Activated naive CD4-positive, alpha-beta T cell (primary cell): ENCODE measurements around the gene LINC00237.

Source experiments
- DNase-seq, 4 experiments: peaks; one replicate each; lab custom pipeline; 2025; lab: John Stamatoyannopoulos, UW

Gene LINC00237

DNA sequence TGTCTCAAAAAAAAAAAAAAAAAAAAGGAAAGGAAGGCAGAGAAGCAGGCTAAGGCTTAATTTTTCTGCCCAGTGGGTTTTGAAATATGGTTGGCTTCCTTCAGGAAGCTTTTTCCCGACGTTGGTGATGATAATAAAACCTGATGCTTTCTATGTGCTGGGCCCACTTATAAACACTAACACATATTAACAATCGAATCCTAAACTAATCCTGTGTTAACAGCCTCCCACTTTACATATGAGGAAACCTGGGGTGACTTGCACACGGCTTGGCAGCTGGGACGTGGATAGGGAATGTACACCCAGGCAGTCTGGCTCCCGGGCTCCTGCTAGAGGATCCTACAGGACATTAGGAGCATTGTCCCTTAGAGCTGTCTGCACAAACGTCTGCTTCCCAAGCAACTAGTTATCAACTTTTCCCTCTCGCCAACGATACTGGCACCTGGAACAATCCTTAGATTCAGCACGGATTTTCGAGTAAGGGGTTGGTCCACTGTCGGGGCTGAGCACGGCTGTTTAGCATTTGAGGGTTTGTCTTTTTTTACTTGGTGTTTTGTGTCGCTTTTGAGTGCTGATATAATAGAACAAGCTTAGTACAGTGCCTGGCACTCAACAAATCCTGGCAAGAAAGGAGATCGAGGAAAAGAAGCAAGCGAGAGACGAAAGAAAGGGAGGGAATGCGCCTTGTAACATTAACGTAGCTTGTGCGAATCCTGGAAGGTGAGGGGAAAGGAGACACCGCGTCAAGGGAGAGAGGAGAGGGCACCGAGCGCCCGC lies 19.1 kb upstream of the LINC00237 start:
- DNase-seq, result no peak

DNA sequence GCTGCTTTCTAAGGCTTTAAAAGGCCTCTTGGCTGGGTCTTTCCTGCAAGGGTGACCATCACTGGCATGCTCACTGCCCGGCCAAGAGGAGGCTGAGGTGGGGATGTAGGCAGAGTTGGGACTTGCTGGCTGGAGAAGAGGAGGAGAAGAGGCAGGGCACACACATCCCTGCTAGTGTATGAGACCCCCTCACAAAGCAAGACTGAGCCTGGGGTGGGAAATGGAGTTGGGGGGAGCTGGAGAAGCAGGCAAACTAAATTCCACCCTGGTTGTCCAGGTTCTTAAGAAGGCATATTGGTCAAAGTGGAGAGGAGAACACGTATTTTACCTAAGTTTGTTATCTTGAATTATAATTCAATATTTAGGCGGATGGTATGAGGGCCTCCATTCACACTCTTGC lies 18.0 kb upstream of the LINC00237 start:
- DNase-seq, result no peak

DNA sequence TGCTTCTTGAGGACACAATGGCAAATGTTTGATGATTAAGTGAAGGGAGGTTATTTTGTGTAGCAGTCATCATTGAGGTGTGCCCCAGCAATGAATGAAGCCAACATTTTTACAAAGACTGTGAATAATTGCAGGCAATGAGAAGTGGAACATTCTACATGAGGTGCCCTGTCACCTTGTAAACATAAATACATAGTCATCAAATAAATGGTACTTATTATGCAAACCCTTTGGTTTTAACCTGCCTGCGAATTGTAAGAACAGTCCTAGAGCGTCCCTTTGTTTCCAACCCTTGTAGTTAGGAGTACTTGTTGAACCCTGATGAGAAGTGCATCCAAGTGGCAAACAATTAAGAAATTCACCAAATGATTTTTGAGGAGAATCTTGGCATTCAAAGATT lies 12.6 kb upstream of the LINC00237 start:
- DNase-seq, result no peak

DNA sequence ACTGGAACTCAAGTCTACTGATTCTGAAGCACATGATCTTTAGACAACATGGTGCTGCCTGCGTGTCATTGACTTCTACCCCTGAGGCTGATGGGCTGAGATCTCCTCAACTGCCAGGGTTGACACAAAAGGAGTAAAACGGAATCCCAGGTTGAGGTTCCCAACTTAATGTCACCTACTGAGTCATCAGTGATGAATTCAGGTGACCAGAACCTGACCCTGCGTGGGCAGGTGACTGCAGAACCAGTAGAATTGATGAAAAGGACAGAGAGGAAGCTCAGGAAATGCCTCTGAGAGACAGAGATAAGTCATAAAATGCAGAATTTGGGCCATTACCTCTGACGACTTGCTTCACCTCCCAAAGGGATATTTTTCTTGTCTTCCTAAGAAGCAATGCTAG lies 12.0 kb upstream of the LINC00237 start:
- DNase-seq, result no peak

DNA sequence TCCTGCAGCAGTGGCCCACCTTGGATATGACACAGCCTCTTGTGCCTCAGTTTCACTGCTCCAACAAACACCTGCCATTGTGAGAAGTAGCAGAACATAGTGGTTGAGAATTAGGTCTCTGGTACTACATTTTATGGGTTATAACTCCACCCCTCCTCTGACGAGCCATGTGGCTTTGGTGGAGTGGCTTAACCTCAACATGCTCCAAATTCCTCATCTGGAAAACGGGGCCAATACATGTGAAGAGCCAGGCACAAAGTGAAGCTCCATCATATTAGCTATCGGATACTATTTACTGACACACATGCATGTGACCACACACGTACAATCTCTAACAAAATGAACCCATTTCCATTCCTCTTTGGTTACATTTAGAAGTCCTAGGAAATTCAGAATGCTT lies 11.4 kb upstream of the LINC00237 start:
- DNase-seq, result no peak

DNA sequence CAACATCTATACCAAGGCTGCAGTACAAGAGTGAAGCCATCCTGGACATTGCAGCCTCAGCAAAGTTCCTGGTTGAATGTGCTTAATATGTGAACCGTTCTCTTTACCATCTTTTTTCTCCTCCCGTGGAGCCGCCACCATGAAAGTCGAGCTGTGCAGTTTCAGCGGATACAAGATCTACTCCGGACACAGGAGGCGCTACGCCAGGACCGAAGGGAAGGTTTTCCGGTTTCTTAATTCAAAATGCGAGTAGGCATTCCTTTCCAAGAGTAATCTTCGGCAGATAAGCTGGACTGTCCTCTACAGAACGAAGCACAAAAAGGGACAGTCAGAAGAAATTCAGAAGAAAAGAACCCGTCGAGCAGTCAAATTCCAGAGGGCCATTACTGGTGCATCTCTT lies 8.4 kb upstream of the LINC00237 start:
- no peak for DNase-seq

DNA sequence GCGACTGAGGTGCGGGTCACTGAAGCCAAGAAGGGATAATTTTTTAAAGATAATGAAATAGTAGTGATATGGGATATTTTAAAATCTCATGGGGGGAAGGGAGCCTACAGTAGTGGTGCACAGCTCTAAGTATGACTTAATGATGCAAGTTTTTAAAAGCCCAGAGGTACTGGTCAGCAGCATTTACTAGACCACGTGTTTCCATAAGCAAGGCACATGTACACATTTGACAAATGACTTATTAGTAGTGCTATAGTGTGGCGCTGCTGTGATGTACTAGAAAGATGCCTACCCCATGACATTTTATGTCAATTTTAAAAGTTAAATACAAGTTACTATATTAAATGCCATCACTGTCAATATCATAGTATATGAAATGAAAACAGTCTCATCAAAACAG lies 7.5 kb upstream of the LINC00237 start:
- DNase-seq, result no peak

DNA sequence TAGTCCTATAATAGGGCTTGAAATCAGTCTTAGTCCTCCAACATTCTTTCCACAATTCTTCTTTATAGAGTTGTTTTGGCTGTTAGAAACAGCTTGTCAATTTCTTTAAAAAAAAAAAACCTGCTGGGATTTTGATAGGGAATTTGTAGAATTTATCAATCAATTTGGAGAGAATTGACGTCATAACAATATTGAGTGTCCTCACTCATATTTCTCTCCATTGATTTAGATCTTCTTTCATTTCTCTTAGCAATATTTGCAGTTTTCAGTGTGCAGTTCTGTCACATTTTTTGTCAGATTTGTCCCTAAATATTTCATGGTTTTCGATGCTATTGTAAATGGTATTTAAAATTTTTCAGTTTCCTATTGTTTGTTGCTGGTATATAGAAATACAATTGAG lies 5.3 kb upstream of the LINC00237 start:
- DNase-seq, result no peak

DNA sequence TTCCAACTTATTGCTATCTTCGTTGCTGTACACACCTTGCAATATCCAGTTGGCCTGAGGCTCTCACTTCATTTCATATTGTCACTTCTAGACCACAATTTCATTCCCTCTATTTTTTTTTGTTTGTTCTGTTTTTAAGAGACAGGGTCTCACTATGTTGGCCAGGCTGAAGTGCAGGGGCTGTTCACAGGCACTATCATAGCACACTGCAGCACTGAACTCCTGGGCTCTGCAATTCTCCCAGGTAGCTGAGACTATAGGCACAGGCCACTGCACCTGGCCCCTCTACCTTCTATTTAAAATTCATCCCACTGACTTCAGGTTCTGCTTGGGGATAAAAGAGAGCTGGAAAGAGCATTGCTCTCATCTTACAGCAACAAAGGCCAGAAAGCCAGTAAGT lies 4.7 kb upstream of the LINC00237 start:
- DNase-seq, result no peak

DNA sequence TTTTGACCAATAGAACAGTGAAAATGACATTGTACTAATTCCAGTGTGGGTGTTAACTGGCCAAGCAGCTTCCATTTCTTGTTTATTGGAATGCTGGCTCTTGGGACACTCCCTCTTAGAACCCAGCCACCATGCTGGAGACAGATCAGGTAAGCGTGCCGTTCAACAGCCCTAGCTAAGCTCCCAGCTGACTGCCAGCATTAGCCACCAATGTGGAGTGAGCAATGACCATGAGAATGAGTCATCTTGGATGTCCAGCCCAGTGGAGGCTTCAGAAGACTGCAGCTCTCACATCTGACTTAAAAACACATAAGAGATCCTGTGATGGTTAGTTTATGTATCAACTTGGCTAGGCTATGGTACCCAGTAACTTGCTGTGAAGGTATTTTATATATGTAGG lies 3.0 kb upstream of the LINC00237 start:
- no peak for DNase-seq

DNA sequence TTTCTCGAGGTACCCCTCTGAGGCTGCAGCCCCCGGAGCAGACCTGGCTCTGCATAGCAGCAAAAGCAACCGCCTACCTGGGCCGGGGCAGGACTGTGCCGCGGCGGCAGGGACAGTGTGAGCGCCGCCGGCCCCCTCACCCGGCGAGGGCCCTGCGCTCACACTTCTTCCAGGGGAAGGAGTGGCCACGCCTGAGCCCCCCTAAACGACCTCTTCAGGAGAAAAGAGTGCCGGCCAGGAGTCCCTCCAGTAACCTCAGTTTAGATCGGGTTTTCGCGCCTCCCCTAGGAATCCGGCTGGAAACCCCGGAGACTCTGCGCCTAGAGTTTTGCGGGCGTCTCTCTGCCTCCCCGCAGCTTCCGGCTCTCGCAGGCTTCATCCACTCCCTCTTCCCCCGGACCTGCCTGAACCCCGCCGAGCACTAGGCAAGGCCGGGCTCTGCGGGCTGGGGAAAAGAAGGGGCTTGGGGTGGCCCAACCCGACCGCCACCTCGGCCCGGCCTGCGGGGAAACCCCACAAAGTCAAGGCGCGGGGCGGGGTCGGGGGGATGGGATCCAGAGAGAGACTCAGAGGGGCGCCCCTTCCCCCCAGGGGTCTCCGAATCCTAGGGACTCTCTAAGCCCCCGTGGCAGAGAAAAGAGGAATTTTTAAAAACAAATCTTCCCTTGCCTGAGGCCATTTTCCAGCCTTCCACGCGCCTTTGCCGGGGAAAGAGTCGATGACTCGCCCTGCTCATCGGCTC lies 558 bp downstream of the LINC00237 start:
- no peak for DNase-seq

DNA sequence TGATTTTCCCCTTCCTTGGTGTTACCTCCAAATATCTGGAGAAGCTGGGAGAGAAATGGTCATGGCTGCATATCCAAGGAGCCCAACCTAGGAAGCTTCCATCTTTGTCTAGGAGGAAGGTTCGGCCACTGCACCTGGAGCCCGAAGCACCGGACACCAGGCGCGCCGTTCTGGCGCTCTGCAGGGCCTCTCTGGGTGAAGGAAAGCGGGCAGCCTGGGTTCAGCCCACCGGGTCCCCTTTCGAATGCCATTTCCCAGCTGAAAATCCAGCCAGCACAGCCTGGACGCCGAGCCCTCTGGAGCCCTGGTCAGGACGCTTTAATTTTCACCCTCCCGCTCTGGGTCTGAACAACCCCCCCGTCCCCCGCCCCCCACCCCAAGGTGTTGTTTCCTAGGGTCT lies 1.2 kb downstream of the LINC00237 start:
- DNase-seq, result no peak

DNA sequence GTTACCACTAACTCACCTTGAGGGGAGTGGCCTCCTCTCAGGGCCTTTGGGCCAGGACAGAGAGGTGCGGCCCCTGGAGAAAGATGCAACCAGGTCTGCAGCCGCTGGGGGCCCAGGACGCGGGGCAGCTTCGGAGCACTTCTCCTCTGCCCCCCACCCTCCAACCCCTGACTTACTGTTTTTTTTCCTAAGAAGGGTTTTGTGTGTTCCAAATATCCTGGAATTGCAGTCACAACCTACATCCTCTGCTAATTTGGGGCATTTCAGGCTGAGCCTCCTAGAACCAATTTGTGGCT lies 1.7 kb downstream of the LINC00237 start:
- DNase-seq, result no peak

DNA sequence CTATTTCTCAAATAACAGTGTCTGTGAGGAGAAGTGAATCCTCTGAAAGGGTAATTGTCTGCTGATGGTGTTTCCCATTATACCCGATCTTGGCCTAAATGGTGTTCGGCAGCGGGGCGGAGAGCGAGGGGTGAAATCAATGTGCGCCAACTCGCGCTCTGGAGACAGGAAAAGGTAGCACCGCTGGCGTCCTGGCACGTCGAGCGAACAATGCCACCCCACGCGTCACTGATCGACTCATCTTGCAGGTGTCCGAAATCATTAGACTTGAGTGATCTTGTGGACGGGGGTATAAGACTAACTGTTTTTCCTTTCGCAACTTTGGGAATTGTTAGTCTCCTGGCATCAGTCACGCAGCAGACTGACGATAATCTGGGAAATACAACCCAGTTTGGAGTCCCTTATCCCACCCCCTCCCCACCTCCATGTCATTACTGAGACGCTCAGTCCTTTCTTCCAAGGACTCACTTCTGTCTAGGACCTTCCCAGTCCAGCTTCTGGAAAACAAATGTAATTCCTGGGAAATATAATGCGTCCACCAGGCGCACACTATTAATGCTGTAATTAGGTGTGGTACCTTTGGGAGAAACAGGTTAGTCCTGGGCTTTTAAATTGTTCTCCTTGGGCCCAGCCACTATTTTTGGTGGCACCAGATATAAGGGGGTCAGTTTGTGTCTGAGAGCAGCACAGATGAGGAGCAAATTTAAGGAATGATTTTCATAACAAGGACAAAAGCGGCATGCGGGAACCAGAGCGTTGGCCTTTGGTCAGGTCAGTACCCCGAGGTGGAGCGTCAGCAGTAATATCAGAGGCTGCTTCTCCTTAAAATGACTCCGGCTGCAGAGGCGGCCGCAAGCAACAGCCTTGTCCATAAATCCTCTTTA lies 2.3 kb downstream of the LINC00237 start:
- DNase-seq, result no peak

DNA sequence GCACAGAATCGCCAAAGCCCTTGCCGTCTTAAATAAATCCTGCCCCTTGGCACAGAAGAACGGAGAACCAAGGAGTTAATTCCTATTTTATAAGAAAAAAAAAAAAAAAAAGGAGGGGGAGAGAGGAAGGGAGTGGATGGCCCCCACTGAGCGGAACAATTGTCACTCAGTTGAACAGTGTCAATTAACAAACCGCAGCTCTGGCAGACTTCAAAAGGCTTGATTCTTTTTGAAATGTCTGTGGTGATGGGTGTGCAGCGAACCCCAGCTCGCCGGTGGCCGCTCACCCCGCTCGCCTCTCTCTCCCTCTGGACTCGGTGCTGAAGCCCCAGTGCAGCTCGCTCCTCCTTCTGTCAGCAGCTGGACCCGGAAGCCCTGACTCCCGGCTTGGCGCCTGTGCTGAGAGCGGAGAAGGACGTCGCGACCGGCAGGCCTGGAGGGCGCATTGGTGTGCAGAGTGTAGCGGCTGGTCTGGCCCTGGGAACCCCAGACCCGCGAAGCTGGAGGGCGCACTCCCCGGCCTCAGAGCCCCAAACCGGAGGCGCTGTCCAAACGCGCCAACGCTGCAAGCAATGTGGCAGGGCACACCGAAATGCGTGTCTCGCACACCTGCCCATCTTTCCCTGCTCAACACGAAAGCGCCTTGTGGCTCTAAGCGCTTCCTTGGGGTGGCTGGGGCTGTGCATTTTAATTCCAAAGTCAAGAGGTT lies 3.4 kb downstream of the LINC00237 start:
- DNase-seq, result no peak

DNA sequence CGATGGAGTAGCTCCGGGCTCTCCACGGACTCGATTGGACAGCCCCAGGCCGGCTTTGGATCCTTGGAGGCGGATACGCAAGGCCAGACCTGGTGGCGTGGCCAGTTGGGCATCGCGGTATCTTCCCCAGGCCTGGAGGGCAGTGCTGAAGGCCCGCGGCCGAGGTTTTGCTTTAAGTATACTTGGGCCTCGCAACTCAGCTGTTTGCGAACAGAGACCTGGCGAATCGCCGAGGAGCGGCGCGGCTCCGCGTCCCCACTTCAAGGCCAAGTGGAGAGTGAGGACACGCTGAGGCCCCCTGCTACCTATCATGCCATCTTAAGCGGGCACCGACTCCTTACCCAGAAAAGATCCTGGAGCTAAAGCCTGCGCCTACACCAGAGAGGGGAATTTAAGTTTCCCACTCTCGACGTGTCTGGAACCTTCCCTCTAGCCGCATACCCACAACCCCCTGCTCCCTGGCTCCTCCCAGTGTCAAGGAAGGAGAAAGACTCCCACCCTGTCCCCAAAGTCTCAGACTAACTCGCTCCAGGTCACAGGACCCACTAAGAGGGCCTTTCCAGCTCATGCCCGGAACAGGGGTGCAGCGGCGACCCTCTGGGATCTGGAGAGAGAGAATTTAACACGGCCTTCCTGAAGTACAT lies 4.1 kb downstream of the LINC00237 start:
- DNase-seq, result no peak

DNA sequence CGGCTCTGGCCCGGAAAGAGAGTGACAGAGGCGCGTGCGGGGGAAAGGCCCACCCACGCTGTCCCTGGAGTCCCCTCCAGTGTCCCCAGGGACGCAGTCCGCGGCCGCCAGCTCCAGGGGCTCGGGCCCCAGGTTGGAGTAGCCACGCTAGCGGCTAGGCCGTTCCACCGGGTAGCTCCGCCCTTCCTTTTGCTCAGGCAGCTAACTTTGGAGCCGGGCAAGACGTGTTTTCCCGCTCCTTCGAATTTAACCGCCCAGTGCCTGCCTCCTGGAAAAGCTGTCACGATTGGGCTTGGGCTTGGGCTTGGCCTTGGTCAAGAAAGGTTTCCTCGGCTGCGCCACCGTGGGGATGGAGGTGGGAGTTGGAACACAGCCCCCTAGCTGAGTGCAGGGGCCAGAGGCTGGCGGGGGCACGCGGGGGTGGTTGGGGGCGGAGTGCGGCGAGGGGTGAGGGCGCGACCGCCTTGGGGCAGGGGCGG lies 4.7 kb downstream of the LINC00237 start:
- DNase-seq, result no peak

DNA sequence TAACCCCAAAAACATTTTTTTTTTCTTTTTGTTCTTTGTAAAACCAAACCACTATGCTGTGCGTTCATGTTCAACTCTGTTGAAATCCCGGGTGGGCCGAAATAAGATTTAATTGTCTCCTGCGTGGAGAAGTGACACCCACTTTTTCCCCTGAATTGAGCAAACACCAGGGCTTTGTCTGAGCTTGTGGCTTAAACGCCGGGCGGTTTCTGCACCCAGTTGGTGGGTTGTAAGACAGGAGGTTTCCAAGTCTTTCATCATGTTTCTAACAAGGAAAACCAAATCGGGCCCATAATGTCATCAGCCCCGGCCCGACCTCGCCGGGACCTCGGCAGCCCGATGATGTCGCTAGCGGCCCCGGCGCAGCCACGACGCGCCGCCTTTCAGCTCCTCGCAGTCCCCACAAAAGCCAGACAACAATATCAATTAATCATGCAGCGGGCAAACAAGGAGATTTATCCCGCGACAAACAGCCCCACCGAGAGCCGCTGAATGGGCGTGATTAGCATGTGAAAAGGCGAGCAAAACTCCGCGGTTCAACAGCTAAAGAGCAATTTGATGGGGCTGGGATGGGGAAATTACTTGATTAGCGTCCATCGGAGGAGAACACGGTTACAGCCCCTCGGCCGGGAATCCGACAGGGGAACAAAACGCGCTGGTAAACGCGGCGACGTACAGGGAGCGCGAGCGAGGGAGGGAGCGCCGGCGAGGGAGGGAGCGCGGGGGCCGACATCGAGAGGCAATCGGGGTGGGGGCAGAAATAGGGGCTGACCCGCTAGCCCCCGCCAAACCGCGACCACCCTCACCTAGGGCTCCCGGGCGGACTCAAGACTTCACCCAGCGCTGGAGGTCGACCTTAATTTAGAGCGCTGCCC lies 5.3 kb downstream of the LINC00237 start:
- DNase-seq, result no peak

DNA sequence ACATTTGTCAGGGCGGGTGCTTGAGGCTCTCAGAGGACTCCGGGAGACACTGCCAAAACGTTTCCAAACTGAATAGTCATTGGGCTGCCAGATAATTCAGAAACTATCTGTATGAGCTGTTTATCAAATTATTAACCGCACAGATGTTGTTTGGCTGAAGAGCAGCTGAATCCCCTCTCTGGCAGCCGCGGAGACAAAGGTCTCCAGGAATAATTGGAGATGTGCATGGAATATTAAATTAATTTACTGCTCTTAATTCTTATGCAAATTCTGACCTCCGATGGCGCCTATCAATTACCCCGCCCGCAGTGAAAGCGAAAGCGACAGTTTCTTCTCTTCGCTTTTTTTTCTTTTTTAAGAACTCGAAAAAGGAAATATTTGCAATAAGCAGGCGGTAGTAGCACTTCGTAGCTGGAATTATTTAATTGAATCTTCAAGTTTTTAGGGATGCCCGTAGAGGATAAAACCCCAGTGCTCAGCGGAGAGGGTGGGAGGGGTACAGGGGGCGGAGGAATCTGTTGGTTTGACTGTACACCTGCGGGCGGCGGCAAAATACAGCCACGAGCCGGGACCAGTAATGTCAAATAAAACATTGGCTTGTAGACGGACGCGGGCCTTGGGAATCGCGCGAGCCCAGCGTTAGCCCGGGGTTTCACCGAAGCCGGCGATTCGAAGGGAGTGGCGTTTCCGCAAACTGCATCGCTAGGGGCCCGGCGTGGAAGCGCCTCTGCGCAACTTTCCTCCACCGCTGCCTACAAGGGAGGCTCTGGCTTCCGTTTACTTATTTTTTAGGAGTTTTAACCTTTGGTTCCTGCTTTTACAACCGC lies 6.2 kb downstream of the LINC00237 start:
- DNase-seq, result no peak
